WERI-Rb-1 (cell line): ENCODE results near the gene TUBA8.

Experiments
- DNase-seq: peaks from one replicate; pipeline ENCODE4 v3.0.0-alpha.2; 2020
- H3K27ac ChIP-seq: fragments of 250-450 bp; sonication (Bioruptor Pico); 2 replicates; pipeline ENCODE4 v1.5.1; 2020; ENCODE audit warnings: mild to moderate bottlenecking, moderate library complexity
- H3K27me3 ChIP-seq: fragments of 250-450 bp; sonication (Bioruptor Pico); 2 replicates; pipeline ENCODE4 v1.5.1; 2021; ENCODE audit warnings: mild to moderate bottlenecking, low read depth, moderate library complexity; ENCODE audit not compliant: insufficient read depth, severe bottlenecking
- H3K36me3 ChIP-seq: fragments of 250-450 bp; sonication (Bioruptor Pico); 2 replicates; pipeline ENCODE4 v1.5.1; 2020; ENCODE audit warnings: mild to moderate bottlenecking, moderate library complexity
- H3K4me3 ChIP-seq: 2 replicates; pipeline ENCODE4 v1.5.1; 2011; ENCODE audit warnings: low read depth, mild to moderate bottlenecking, control low read depth, low read length
- H3K9me3 ChIP-seq: fragments of 250-450 bp; sonication (Bioruptor Pico); 2 replicates; pipeline ENCODE4 v1.5.1; 2021; ENCODE audit warnings: mild to moderate bottlenecking, moderate library complexity; ENCODE audit not compliant: severe bottlenecking
- CTCF ChIP-seq: IDR thresholded peaks from 2 replicates; pipeline ENCODE4 v1.5.1; 2011; ENCODE audit warnings: low read depth, mild to moderate bottlenecking, control low read depth, inconsistent platforms, low read length

Gene TUBA8

GRCh38 chr22:18079706-18080233 lies 30.8 kb upstream of the TUBA8 start:
- no peaks in the 10 kb centered on the region for H3K27me3 ChIP-seq
- no peak overlapping the region for H3K27ac ChIP-seq
- TF ChIP-seq CTCF, result no peak
- peaks cover 43% of the 10 kb centered on the region for H3K36me3 ChIP-seq
- no peaks in the 10 kb centered on the region for H3K9me3 ChIP-seq
- H3K4me3 ChIP-seq, result no peak overlapping the region
- DNase-seq, result no peak

DNA sequence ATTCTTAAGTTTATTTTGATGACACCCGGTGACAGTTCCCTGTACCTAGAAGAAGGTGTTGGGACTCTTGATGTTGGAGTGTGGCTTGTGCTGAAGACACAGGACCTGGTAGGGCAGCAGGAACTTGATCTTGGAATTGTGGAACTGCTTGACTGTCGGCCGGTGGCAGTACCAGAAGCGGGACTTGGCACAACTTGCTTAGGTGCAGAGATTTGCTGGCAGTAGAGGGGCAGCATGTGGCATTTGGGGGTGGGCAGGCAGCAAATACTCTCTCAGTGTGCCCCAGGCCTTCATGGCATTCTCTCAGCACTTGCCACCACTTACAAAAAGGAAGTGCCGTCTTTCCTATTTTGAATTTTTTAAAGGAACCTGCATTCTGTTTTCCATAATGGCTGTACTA lies 29.2 kb upstream of the TUBA8 start:
- TF ChIP-seq CTCF, result no peak
- Histone ChIP-seq H3K9me3 (no peaks in the 10 kb centered on the region), H3K36me3 (peaks cover 60% of the 10 kb centered on the region), H3K4me3 (no peak overlapping the region), H3K27ac (no peak overlapping the region), H3K27me3 (no peaks in the 10 kb centered on the region)
- no peak for DNase-seq

DNA sequence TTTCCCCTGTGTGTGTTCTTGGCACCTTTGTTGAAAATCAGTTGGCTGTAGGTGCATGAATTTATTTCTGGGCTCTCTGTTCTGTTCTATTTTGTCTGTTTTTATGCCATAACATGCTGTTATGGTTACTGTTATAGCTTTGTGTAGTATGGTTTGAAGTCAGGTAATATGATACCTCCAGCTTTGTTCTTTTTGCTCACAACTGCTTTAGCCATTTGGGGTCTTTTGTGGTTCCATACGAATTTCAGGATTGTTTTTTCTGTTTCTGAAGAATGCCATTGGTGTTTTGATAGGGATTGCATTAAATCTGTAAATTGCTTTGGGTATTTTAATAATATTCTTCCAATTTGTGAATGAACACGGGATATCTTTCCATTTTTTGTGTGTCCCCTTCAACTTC lies 28.1 kb upstream of the TUBA8 start:
- H3K9me3 ChIP-seq, result no peaks in the 10 kb centered on the region
- H3K27ac ChIP-seq, result no peak overlapping the region
- H3K4me3 ChIP-seq, result no peak overlapping the region
- TF ChIP-seq CTCF, result no peak
- H3K27me3 ChIP-seq, result no peaks in the 10 kb centered on the region
- peaks cover 68% of the 10 kb centered on the region for H3K36me3 ChIP-seq
- no peak for DNase-seq

DNA sequence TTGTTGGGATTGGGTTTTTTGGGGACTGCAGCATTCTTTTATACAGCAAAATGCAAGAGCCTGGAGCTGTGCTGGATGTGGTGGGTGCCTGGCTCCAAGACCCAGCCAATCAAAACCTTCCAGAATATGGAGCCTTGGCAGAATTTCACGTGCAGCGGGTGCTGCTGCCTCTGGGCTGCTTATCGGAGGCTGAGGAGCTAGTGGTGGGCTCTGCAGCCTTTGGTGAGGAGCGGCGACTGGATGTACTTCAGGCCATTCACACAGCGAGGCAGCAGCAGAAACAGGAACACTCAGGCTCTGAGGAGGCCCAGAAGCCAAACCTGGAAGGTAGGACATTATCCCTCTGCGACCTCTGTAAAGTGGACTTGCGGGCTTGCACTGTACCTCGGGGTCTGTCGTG lies 27.2 kb upstream of the TUBA8 start:
- Histone ChIP-seq H3K27ac (no peak overlapping the region), H3K27me3 (no peaks in the 10 kb centered on the region), H3K4me3 (no peak overlapping the region), H3K9me3 (no peaks in the 10 kb centered on the region), H3K36me3 (peaks cover 76% of the 10 kb centered on the region)
- no peak for DNase-seq
- no peak for TF ChIP-seq CTCF

DNA sequence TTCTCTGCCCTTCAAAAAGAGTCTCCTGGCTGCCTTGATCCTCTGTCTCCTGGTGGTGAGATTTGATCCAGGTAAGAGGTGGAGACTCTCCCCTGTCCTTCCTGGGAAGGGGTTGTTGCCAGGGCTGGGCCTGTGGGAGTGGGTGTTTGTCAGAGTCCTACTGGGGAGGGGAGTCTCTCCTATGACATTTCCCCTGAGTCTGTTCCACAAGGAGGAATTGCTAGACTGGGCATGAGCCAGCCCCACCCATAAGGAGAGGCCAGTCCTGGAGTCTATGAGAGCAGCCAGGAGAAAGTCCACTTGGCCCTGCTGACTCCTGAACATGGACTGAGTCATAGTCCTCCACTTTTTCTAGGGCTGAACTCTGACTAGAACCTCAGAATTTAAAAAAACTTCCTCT lies 25.4 kb upstream of the TUBA8 start:
- Histone ChIP-seq H3K36me3 (peaks cover 74% of the 10 kb centered on the region), H3K27ac (no peak overlapping the region), H3K27me3 (no peaks in the 10 kb centered on the region), H3K4me3 (no peak overlapping the region), H3K9me3 (no peaks in the 10 kb centered on the region)
- no peak for DNase-seq
- TF ChIP-seq CTCF, result no peak

- DNase-seq, result no peak
- TF ChIP-seq CTCF, result no peak
- H3K36me3 ChIP-seq, result peaks cover 58% of the 10 kb centered on the region
- no peaks in the 10 kb centered on the region for H3K27me3 ChIP-seq
- H3K9me3 ChIP-seq, result no peaks in the 10 kb centered on the region
- no peak overlapping the region for H3K27ac ChIP-seq
- no peak overlapping the region for H3K4me3 ChIP-seq
Measured at GRCh38 chr22:18087350-18087855, 23.2 kb upstream of the TUBA8 start.
